ENCODE results near the gene LMBR1. TPM values are rescaled to one million over a fixed set of nuclear protein-coding genes. Genes with fewer than 3 reads are reported as not detected.

Gene LMBR1
- total and polyA plus RNA-seq, 2 of the 13 experiments (the other 11 are each of a cell fraction or from before 2014, with no cell fraction given) = 20.9 to 39.6 TPM

- TF ChIP-seq ZNF546 (CRISPR knock-in tag; conservative IDR thresholded peaks at IDR 0.05) = no peak
- TF ChIP-seq NPAS2 (CRISPR knock-in tag; IDR thresholded peaks at IDR 0.05; ENCODE audit: borderline replicate concordance) = no peak
- no peak for TF ChIP-seq ZNF337 (CRISPR knock-in tag; IDR thresholded peaks at IDR 0.05; ENCODE audit: borderline replicate concordance, low read depth)
- no peak for TF ChIP-seq SETDB1 (CRISPR knock-in tag; IDR thresholded peaks at IDR 0.05; ENCODE audit: borderline replicate concordance)
- TF ChIP-seq CREM (IDR thresholded peaks at IDR 0.05) = no peak
- TF ChIP-seq CREM (CRISPR knock-in tag; IDR thresholded peaks at IDR 0.05) = no peak
- no peak for TF ChIP-seq ZFP91 (CRISPR knock-in tag; IDR thresholded peaks at IDR 0.05; ENCODE audit: borderline replicate concordance)
- TF ChIP-seq EZH2 (conservative IDR thresholded peaks at IDR 0.05; ENCODE audit: low read depth, low read length) = no peak
- TF ChIP-seq ZNF414 (CRISPR knock-in tag; IDR thresholded peaks at IDR 0.05) = no peak
- Histone ChIP-seq H4K20me1 (ENCODE audit: insufficient read depth, low read length) (no peaks in the 10 kb centered on the region), H3K4me3 (replicated peaks in 1 of 3; ENCODE audit: insufficient read depth in 1 of 3, low read depth in 2 of 3, low read length in 3 of 3) (no peak overlapping the region), H3K36me3 (replicated peaks in 1 of 2; ENCODE audit: control insufficient read depth in 1 of 2, insufficient read depth in 2 of 2, low read length in 2 of 2) (peaks cover 0 to 16% of the 10 kb centered on the region in 2 experiments; a peak in 1 of 5 replicates), H3K9ac (ENCODE audit: insufficient read depth, low read depth, low read length) (no peak overlapping the region), H3K27ac (ENCODE audit: extremely low read length, insufficient read depth, low read length) (no peak overlapping the region), H3K4me2 (ENCODE audit: low read depth, low read length) (no peak overlapping the region), H2AFZ (ENCODE audit: low read length) (no peak overlapping the region), H3K4me1 (ENCODE audit: insufficient read depth, low read length) (peaks cover 18% of the 10 kb centered on the region), H3K27me3 (ENCODE audit: control insufficient read depth in 1 of 2, insufficient read depth in 2 of 2, low read length in 2 of 2) (no peaks in the 10 kb centered on the region), H3K79me2 (ENCODE audit: insufficient read depth, low read length) (no peaks in the 10 kb centered on the region), H3K9me3 (ENCODE audit: low read length) (no peaks in the 10 kb centered on the region)
- DNase-seq (ENCODE audit: low spot score) (no peak), ATAC-seq (no peak), FAIRE-seq (no peak)
- no TSS peak for BruUV-seq (replicated peaks)
- ChIA-PET CTCF (ENCODE audit: low intra/inter-chr PET ratio, low total read pairs) (no interaction called here), POLR2A (no interaction called here)
- in situ Hi-C loops (cut with HindIII; ENCODE audit: extremely low pct_ligation_motif_present, low pct_unique_long_range_greater_than_20kb) (no loop called here), intact Hi-C loops (cut with micrococcal nuclease; ENCODE audit: unreplicated experiment) (no loop called here)
- 97% methylated on average over 5 of the region's 5 CpGs for WGBS (ENCODE audit: low lambda C conversion rate)
These were observed 100.4 kb downstream of the LMBR1 start for GRCh38 chr7:156792611-156793010.

Data from HepG2 (cell line).